Lower lobe of right lung (tissue), 2 donors: Measurements from ENCODE around the gene NSD1. TPM values are rescaled to one million over a fixed set of nuclear protein-coding genes. Genes with fewer than 3 reads are reported as not detected.

ENCODE experiments used
- ATAC-seq, 2 donors: fragments of 200-7000 bp; cut with Tn5 transposase; one replicate each; pipeline ENCODE4 v1.9.1; 2020 to 2022; ENCODE audit warnings: mild to moderate bottlenecking in 2 of 2, moderate library complexity in 2 of 2
- DNase-seq: peaks from one replicate; pipeline ENCODE4 v3.0.0-alpha.2; 2020
- H3K27ac ChIP-seq: fragments of 200-600 bp; one replicate; pipeline ENCODE4 v1.8.0; 2022
- H3K27me3 ChIP-seq: fragments of 200-600 bp; one replicate; pipeline ENCODE4 v1.8.0; 2022; ENCODE audit warnings: low read depth
- H3K36me3 ChIP-seq: fragments of 200-600 bp; one replicate; pipeline ENCODE4 v1.8.0; 2022; ENCODE audit warnings: mild to moderate bottlenecking
- H3K4me1 ChIP-seq: fragments of 200-600 bp; one replicate; pipeline ENCODE4 v1.8.0; 2022
- H3K4me3 ChIP-seq: fragments of 200-600 bp; one replicate; pipeline ENCODE4 v1.8.0; 2022; ENCODE audit warnings: mild to moderate bottlenecking
- H3K9me3 ChIP-seq: fragments of 200-600 bp; one replicate; pipeline ENCODE4 v1.8.0; 2022
- CTCF ChIP-seq: fragments of 200-600 bp; IDR thresholded peaks from one replicate; pipeline ENCODE4 v1.8.0; 2022; ENCODE audit warnings: antibody characterized with exemption, mild to moderate bottlenecking
- intact Hi-C: fragments of 100-400 bp; cut with DNase I; formaldehyde crosslinking; loops from one replicate; pipeline ENCODE4 v1.11.0; 2022
- total RNA-seq: library from RNA; stranded (reverse); fragmentation: NEBNext Ultra II Directional; extraction: Animal tissue kit (Norgen Biotek cat#: 25700); gene quantifications from one replicate; pipeline ENCODE4 v1.2.1, GENCODE V29; 2021
- donor health status: DM: no; HTN: yes; CAD: no; lungs with severe emphysema.

NSD1 gene
- total RNA-seq, 1 donor from 2014 or later = 75.5 TPM

- peak overlapping the region; percentile 28 for H3K27ac ChIP-seq
- no peaks in the 10 kb centered on the region for H3K9me3 ChIP-seq
- H3K4me1 ChIP-seq = peaks cover 47% of the 10 kb centered on the region
- ATAC-seq (peak in 1 of 2 donors; percentile 14), DNase-seq (no peak)
- intact Hi-C loops = no loop called here
- peaks cover 58% of the 10 kb centered on the region for H3K36me3 ChIP-seq
- no peak for TF ChIP-seq CTCF
- no peaks in the 10 kb centered on the region for H3K27me3 ChIP-seq
- no peak overlapping the region for H3K4me3 ChIP-seq
These were observed 163.0 kb downstream of the NSD1 start for GRCh38 chr5:177296581-177296980.

- Histone ChIP-seq H3K36me3 (peaks cover 50% of the 10 kb centered on the region), H3K9me3 (no peaks in the 10 kb centered on the region), H3K4me1 (peaks cover 60% of the 10 kb centered on the region), H3K27ac (no peak overlapping the region), H3K27me3 (no peaks in the 10 kb centered on the region), H3K4me3 (no peak overlapping the region)
- DNase-seq (no peak), ATAC-seq (no peak)
- no peak for TF ChIP-seq CTCF
- intact Hi-C loops = no loop called here
These were observed 164.3 kb downstream of the NSD1 start for GRCh38 chr5:177297922-177298321.

- DNase-seq (no peak), ATAC-seq (no peak)
- no peaks in the 10 kb centered on the region for H3K27me3 ChIP-seq
- peaks cover 32% of the 10 kb centered on the region for H3K36me3 ChIP-seq
- intact Hi-C loops = no loop called here
- H3K9me3 ChIP-seq = no peaks in the 10 kb centered on the region
- peak overlapping the region; percentile 68 for H3K27ac ChIP-seq
- TF ChIP-seq CTCF = no peak
- H3K4me3 ChIP-seq = no peak overlapping the region
- peaks cover 70% of the 10 kb centered on the region for H3K4me1 ChIP-seq
These were observed 166.1 kb downstream of the NSD1 start for GRCh38 chr5:177299697-177300096.

GRCh38 chr5:177300236-177300880 lies 166.8 kb downstream of the NSD1 start:
- H3K4me3 ChIP-seq = no peak overlapping the region
- H3K9me3 ChIP-seq = no peaks in the 10 kb centered on the region
- DNase-seq (peak; percentile 77), ATAC-seq (peak; percentile 47 to 62)
- peaks cover 76% of the 10 kb centered on the region for H3K4me1 ChIP-seq
- intact Hi-C loops = no loop called here
- H3K27ac ChIP-seq = peak overlapping the region; percentile 68
- peaks cover 31% of the 10 kb centered on the region for H3K36me3 ChIP-seq
- no peak for TF ChIP-seq CTCF
- H3K27me3 ChIP-seq = no peaks in the 10 kb centered on the region

- H3K9me3 ChIP-seq = no peaks in the 10 kb centered on the region
- H3K27me3 ChIP-seq = no peaks in the 10 kb centered on the region
- H3K4me3 ChIP-seq = no peak overlapping the region
- H3K27ac ChIP-seq = peak overlapping the region; percentile 68
- TF ChIP-seq CTCF = no peak
- peaks cover 32% of the 10 kb centered on the region for H3K36me3 ChIP-seq
- no peak for ATAC-seq
- intact Hi-C loops = no loop called here
- DNase-seq = no peak
- H3K4me1 ChIP-seq = peaks cover 77% of the 10 kb centered on the region
These were observed 167.4 kb downstream of the NSD1 start for GRCh38 chr5:177300951-177301350.
